GM12878 (cell line): ENCODE results near the gene DIABLO.

Experiments used
- ASH2L ChIP-seq: fragments of 300-600, 200-600 bp; sonication (generic); IDR thresholded peaks from 2 replicates; pipeline ENCODE4 v1.6.1; 2017; ENCODE audit warnings: low read depth, mild to moderate bottlenecking, borderline replicate concordance
- EGR1 ChIP-seq, 2 experiments: IDR thresholded peaks; 1 replicate in 1 of 2; 2 replicates in 1 of 2; pipeline ENCODE4 v1.6.1; 2011 to 2012; ENCODE audit warnings: low read depth in 2 of 2, low read length in 2 of 2, borderline replicate concordance in 1 of 2, mild to moderate bottlenecking in 1 of 2, moderate library complexity in 1 of 2
- JUND ChIP-seq: IDR thresholded peaks from 2 replicates; pipeline ENCODE4 v1.6.1; 2012; ENCODE audit warnings: low read depth, mild to moderate bottlenecking, low read length, improper control_type of control experiment, moderate library complexity
- MYC ChIP-seq: IDR thresholded peaks from 2 replicates; pipeline ENCODE4 v1.6.1; 2011; ENCODE audit warnings: mild to moderate bottlenecking, low read length, moderate library complexity, inconsistent platforms; ENCODE audit not compliant: insufficient read depth, insufficient replicate concordance, insufficient read length, severe bottlenecking
- POLR2A ChIP-seq: IDR thresholded peaks from 2 replicates; pipeline ENCODE4 v1.6.1; 2011; ENCODE audit warnings: low read depth, mild to moderate bottlenecking, low read length
- RAD21 ChIP-seq: IDR thresholded peaks from 2 replicates; pipeline ENCODE4 v1.6.1; 2011; ENCODE audit warnings: mild to moderate bottlenecking, low read depth, low read length, moderate library complexity; ENCODE audit not compliant: insufficient read depth

GRCh38 chr12:122190842-122191668 lies 34.8 kb downstream of the DIABLO start:
- no peak for TF ChIP-seq JUND
- peak; percentile 98 for TF ChIP-seq RAD21
- no peak for TF ChIP-seq ASH2L
- TF ChIP-seq EGR1 (IDR thresholded peaks at IDR 0.05; ENCODE audit: borderline replicate concordance in 1 of 2, low read depth in 2 of 2, low read length in 2 of 2), result no peak
- no peak for TF ChIP-seq MYC
- TF ChIP-seq POLR2A, result no peak
